Type B pancreatic cell (in vitro differentiated cells): ENCODE measurements around the gene C1orf159. TPM values are rescaled to one million over a fixed set of nuclear protein-coding genes. Genes with fewer than 3 reads are reported as not detected.
"Not testable (repeated sequence)": the region's sequence is repeated elsewhere in the genome, so short reads cannot be mapped to it uniquely, and the experiment has no call there.

Experiments used
- DNase-seq: peaks from one replicate; pipeline ENCODE4 v3.0.0; 2021; ENCODE audit warnings: mixed read lengths; ENCODE audit not compliant: unreplicated experiment; ENCODE audit errors: extremely low spot score
- H3K27ac Mint-ChIP-seq: 2 replicates; pipeline ENCODE4 v1.8.0; 2021; ENCODE audit warnings: mild to moderate bottlenecking, mixed read lengths
- H3K27me3 Mint-ChIP-seq: 2 replicates; pipeline ENCODE4 v1.8.0; 2021; ENCODE audit warnings: mixed read lengths
- H3K36me3 Mint-ChIP-seq: 2 replicates; pipeline ENCODE4 v1.8.0; 2021; ENCODE audit warnings: mixed read lengths
- H3K4me1 Mint-ChIP-seq: one replicate; pipeline ENCODE4 v1.8.0; 2021; ENCODE audit warnings: mixed read lengths; ENCODE audit not compliant: unreplicated experiment
- H3K4me3 Mint-ChIP-seq: 2 replicates; pipeline ENCODE4 v1.8.0; 2021; ENCODE audit warnings: mild to moderate bottlenecking, mixed read lengths
- H3K9me3 Mint-ChIP-seq: 2 replicates; pipeline ENCODE4 v1.8.0; 2021; ENCODE audit warnings: mixed read lengths
- CTCF ChIP-seq: fragments of 200-600 bp; sonication (generic); conservative IDR thresholded peaks from 2 replicates; pipeline ENCODE4 v1.5.0; 2021; ENCODE audit warnings: antibody characterized with exemption, mild to moderate bottlenecking
- total RNA-seq: library from RNA; stranded (reverse); gene quantifications from 2 replicates; pipeline ENCODE4 v1.2.1, GENCODE V29; 2021; ENCODE audit warnings: low replicate concordance

Gene C1orf159
- total RNA-seq, 1 donor from 2014 or later: 21.2 TPM

DNA sequence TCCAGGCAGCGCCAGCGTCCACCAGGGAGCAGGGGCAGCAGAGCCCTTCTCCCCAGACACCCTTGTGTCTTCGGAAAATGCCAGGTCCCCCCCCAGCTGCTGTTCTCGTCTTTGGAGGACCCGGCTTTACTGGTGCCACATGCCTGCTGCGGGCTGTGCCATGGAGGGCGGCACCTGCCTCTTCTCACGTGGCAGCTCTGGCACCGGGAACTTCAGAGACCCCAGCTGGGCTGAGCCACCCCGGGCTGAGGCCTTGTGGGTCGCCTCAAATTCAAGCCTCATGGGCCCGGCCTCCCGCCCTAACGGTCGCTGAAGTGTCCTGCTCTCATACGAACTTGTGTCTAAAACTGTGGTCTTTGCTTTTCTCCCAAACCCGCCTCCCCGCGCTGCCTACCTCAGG lies 27.0 kb upstream of the C1orf159 start:
- DNase-seq: no peak
- H3K9me3 Mint-ChIP-seq: no peaks in the 10 kb centered on the region
- no peak for TF ChIP-seq CTCF
- no peaks in the 10 kb centered on the region for H3K36me3 Mint-ChIP-seq
- H3K4me3 Mint-ChIP-seq: no peak overlapping the region
- no peak overlapping the region for H3K27ac Mint-ChIP-seq
- no peaks in the 10 kb centered on the region for H3K27me3 Mint-ChIP-seq
- H3K4me1 Mint-ChIP-seq: no peaks in the 10 kb centered on the region

GRCh38 chr1:1142352-1142751 lies 26.5 kb upstream of the C1orf159 start:
- not testable (repeated sequence) for H3K4me1 Mint-ChIP-seq, H3K27me3 Mint-ChIP-seq, H3K36me3 Mint-ChIP-seq, DNase-seq, H3K27ac Mint-ChIP-seq, H3K4me3 Mint-ChIP-seq, H3K9me3 Mint-ChIP-seq

GRCh38 chr1:1141911-1142250 lies 26.0 kb upstream of the C1orf159 start:
- no peak for TF ChIP-seq CTCF
- no peaks in the 10 kb centered on the region for H3K9me3 Mint-ChIP-seq

GRCh38 chr1:1141244-1141910 lies 25.5 kb upstream of the C1orf159 start:
- H3K36me3 Mint-ChIP-seq: no peaks in the 10 kb centered on the region
- H3K27me3 Mint-ChIP-seq: no peaks in the 10 kb centered on the region
- no peak overlapping the region for H3K27ac Mint-ChIP-seq
- H3K4me1 Mint-ChIP-seq: no peaks in the 10 kb centered on the region
- no peak for DNase-seq
- no peak for TF ChIP-seq CTCF
- no peaks in the 10 kb centered on the region for H3K9me3 Mint-ChIP-seq
- H3K4me3 Mint-ChIP-seq: no peak overlapping the region

More at GRCh38 chr1:1141911-1142250, 26.0 kb upstream of the C1orf159 start:
- no peaks in the 10 kb centered on the region for H3K27me3 Mint-ChIP-seq
- H3K4me3 Mint-ChIP-seq: no peak overlapping the region
- H3K27ac Mint-ChIP-seq: no peak overlapping the region
- H3K4me1 Mint-ChIP-seq: no peaks in the 10 kb centered on the region
- DNase-seq: no peak
- no peaks in the 10 kb centered on the region for H3K36me3 Mint-ChIP-seq

DNA sequence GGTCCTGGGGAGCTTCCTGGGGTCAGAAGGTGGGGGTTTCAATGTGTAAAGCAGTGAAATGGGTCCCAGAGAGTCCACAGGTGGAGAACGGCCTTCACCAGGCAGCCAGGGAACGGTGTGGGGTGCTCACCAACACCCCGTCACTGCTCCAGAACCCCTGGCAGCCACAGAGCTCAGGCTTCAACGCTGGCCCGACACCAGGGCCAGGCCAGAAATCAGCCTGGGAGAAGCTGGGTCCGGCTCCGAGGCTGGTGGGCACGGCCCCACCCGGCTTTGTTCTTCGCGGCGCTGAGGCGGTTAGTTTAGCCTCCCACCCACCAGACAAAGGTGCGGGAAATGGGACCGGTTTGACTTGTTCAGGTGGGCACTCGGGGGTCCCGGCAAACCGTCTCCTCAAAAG lies 24.8 kb upstream of the C1orf159 start:
- no peak for TF ChIP-seq CTCF
- Mint-ChIP-seq H3K27me3 (no peaks in the 10 kb centered on the region), H3K4me3 (no peak overlapping the region), H3K9me3 (no peaks in the 10 kb centered on the region), H3K4me1 (no peaks in the 10 kb centered on the region), H3K36me3 (no peaks in the 10 kb centered on the region), H3K27ac (no peak overlapping the region)
- DNase-seq: no peak

GRCh38 chr1:1137256-1138045 lies 21.6 kb upstream of the C1orf159 start:
- no peak for TF ChIP-seq CTCF
- no peaks in the 10 kb centered on the region for H3K36me3 Mint-ChIP-seq
- no peak for DNase-seq
- H3K4me1 Mint-ChIP-seq: peaks cover 5% of the 10 kb centered on the region
- no peaks in the 10 kb centered on the region for H3K9me3 Mint-ChIP-seq
- no peak overlapping the region for H3K27ac Mint-ChIP-seq
- H3K4me3 Mint-ChIP-seq: no peak overlapping the region
- H3K27me3 Mint-ChIP-seq: no peaks in the 10 kb centered on the region
